ENCODE data around the gene DOCK1.

DOCK1 gene

GRCh38 chr10:127415116-127415515 is 509.9 kb downstream of the DOCK1 start:
- no peak for DNase-seq

- no peak for DNase-seq
These were observed 510.8 kb downstream of the DOCK1 start for GRCh38 chr10:127415901-127416581.

- DNase-seq, result no peak
These were observed 511.8 kb downstream of the DOCK1 start for GRCh38 chr10:127417031-127417430.

GRCh38 chr10:127417686-127418401 is 512.6 kb downstream of the DOCK1 start:
- no peak for DNase-seq

- DNase-seq, result no peak
These were observed 513.4 kb downstream of the DOCK1 start for GRCh38 chr10:127418536-127419168.

- no peak for DNase-seq
These were observed 515.0 kb downstream of the DOCK1 start for GRCh38 chr10:127420138-127420684.

- DNase-seq, result no peak
These were observed 518.1 kb downstream of the DOCK1 start for GRCh38 chr10:127423218-127423915.

- no peak for DNase-seq
These were observed 519.5 kb downstream of the DOCK1 start for GRCh38 chr10:127424594-127425264.

GRCh38 chr10:127426746-127427145 is 521.5 kb downstream of the DOCK1 start:
- DNase-seq, result no peak

GRCh38 chr10:127427926-127428325 is 522.7 kb downstream of the DOCK1 start:
- DNase-seq, result no peak

GRCh38 chr10:127428385-127428980 is 523.3 kb downstream of the DOCK1 start:
- DNase-seq, result no peak

- DNase-seq, result no peak
These were observed 524.5 kb downstream of the DOCK1 start for GRCh38 chr10:127429601-127430312.

GRCh38 chr10:127431525-127431924 is 526.3 kb downstream of the DOCK1 start:
- DNase-seq, result no peak

GRCh38 chr10:127434006-127434405 is 528.8 kb downstream of the DOCK1 start:
- DNase-seq, result no peak

GRCh38 chr10:127435246-127435645 is 530.0 kb downstream of the DOCK1 start:
- no peak for DNase-seq

GRCh38 chr10:127440371-127440770 is 535.1 kb downstream of the DOCK1 start:
- no peak for DNase-seq

- no peak for DNase-seq
These were observed 536.4 kb downstream of the DOCK1 start for GRCh38 chr10:127441350-127442219.

- no peak for DNase-seq
These were observed 536.9 kb downstream of the DOCK1 start for GRCh38 chr10:127442220-127442525.

GRCh38 chr10:127444155-127444554 is 538.9 kb downstream of the DOCK1 start:
- no peak for DNase-seq

GRCh38 chr10:127447197-127447596 is 542.0 kb downstream of the DOCK1 start:
- no peak for DNase-seq

GRCh38 chr10:127449490-127449889 is 544.3 kb downstream of the DOCK1 start:
- no peak for DNase-seq

All from activated CD4-positive, alpha-beta T cell treated with anti-CD3 and anti-CD28 coated beads for 1 hour (primary cell).